Measurements from ENCODE around the gene KIRREL1.

KIRREL1 gene

GRCh38 chr1:157993147-157993917 lies at the start of gene KIRREL1:
Gene KIRREL1 (plus strand): TSS chr1:157993645. CDS start chr1:157993677, 32 bp downstream.
- DNase-seq, result no peak

GRCh38 chr1:157944663-157945280 lies 48.7 kb upstream of the KIRREL1 start:
- no peak for DNase-seq

- no peak for DNase-seq
Observed at GRCh38 chr1:157948312-157949073, 45.0 kb upstream of the KIRREL1 start.

GRCh38 chr1:157949074-157949354 lies 44.4 kb upstream of the KIRREL1 start:
- DNase-seq, result no peak

GRCh38 chr1:157951230-157951629 lies 42.2 kb upstream of the KIRREL1 start:
- DNase-seq, result no peak

- no peak for DNase-seq
Observed at GRCh38 chr1:157952601-157953000, 40.8 kb upstream of the KIRREL1 start.

GRCh38 chr1:157955221-157955620 lies 38.2 kb upstream of the KIRREL1 start:
- no peak for DNase-seq

GRCh38 chr1:157955857-157956256 lies 37.6 kb upstream of the KIRREL1 start:
- DNase-seq, result no peak

- DNase-seq, result no peak
Observed at GRCh38 chr1:157956732-157957131, 36.7 kb upstream of the KIRREL1 start.

GRCh38 chr1:157958263-157958662 lies 35.2 kb upstream of the KIRREL1 start:
- DNase-seq, result no peak

- no peak for DNase-seq
Observed at GRCh38 chr1:157959750-157960149, 33.7 kb upstream of the KIRREL1 start.

- no peak for DNase-seq
Observed at GRCh38 chr1:157960773-157961172, 32.7 kb upstream of the KIRREL1 start.

- no peak for DNase-seq
Observed at GRCh38 chr1:157961805-157962762, 31.4 kb upstream of the KIRREL1 start.

GRCh38 chr1:157963713-157964112 lies 29.7 kb upstream of the KIRREL1 start:
- DNase-seq, result no peak

- no peak for DNase-seq
Observed at GRCh38 chr1:157965584-157965983, 27.9 kb upstream of the KIRREL1 start.

GRCh38 chr1:157966031-157966537 lies 27.4 kb upstream of the KIRREL1 start:
- no peak for DNase-seq

- no peak for DNase-seq
Observed at GRCh38 chr1:157967205-157967604, 26.2 kb upstream of the KIRREL1 start.

- no peak for DNase-seq
Observed at GRCh38 chr1:157968508-157968907, 24.9 kb upstream of the KIRREL1 start.

GRCh38 chr1:157968946-157969345 lies 24.5 kb upstream of the KIRREL1 start:
- DNase-seq, result no peak

GRCh38 chr1:157969697-157970485 lies 23.6 kb upstream of the KIRREL1 start:
- no peak for DNase-seq

GRCh38 chr1:157971769-157972168 lies 21.7 kb upstream of the KIRREL1 start:
- no peak for DNase-seq
